ENCODE results near the gene LRRC36.

The LRRC36 gene

DNA sequence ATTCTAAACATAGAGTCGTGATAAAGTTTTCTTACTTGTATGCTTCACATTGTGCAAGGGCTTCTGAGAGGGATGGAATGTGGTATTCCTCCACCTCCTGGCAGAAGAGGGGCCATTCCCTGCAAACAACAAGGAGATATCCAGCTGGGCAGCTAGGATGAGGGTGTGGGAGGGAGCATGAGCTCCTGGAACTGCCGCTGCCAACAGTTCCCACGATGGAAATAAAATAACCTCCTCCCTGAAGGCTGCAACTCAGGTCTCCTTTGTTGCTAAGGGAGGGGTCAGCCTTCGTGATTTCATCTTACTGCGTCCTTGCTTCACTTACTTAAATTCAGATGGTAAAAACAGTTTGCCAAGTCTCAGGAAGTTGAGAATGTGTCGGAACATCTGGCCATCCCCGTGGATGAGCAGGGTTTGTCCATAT lies 31.7 kb upstream of the LRRC36 start:
- DNase-seq (ENCODE audit: low spot score): no peak

- DNase-seq (ENCODE audit: low spot score): no peak
Measured at GRCh38 chr16:67296420-67296819, 30.2 kb upstream of the LRRC36 start.

DNA sequence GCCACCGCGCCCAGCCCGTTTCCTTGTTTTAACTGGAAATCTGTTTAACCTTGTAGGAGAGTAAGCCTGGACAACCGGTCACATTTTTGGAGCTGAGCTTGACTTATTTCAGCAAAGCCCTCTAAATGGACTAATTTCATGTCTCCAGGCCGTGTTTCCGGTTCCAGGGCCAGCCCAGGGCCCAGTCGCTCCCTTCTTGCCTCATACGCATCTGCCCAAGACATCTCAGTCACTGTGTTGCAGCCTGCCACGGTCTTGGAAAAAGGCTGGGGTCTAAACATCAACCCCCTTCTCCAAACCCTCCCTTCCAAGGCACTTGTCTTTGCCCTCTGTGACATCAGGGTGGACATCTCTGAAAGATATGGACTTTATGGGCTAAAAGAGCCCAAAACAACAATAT lies 28.3 kb upstream of the LRRC36 start:
- no peak for DNase-seq (ENCODE audit: low spot score)

- DNase-seq (ENCODE audit: low spot score): no peak
Measured at GRCh38 chr16:67299269-67299668, 27.3 kb upstream of the LRRC36 start.

- no peak for DNase-seq (ENCODE audit: low spot score)
Measured at GRCh38 chr16:67301080-67301782, 25.4 kb upstream of the LRRC36 start.

GRCh38 chr16:67302076-67302475 lies 24.5 kb upstream of the LRRC36 start:
- no peak for DNase-seq (ENCODE audit: low spot score)

GRCh38 chr16:67302970-67303369 lies 23.6 kb upstream of the LRRC36 start:
- no peak for DNase-seq (ENCODE audit: low spot score)

GRCh38 chr16:67304020-67304419 lies 22.6 kb upstream of the LRRC36 start:
- no peak for DNase-seq (ENCODE audit: low spot score)

GRCh38 chr16:67305216-67306071 lies 21.2 kb upstream of the LRRC36 start:
- DNase-seq (ENCODE audit: low spot score): no peak

DNA sequence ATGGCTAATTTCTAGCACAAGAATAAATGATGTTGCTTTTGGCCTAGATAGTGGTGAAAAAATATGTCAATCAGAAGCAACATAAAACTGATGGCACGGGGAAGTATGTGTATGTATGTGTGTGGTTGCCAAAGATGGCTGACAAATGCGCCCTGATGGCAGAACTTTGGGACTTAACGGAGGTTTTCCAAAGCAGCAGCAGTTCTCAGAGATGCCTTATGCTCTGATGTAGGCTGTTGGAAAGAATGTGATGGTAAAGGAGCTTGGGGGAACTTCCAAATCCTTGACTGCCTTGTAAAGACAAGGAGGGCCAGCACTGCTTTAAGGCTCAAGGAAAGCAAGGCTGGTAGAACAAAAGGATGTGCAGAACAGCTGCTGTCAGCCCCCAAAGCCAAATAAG lies 16.1 kb upstream of the LRRC36 start:
- DNase-seq (ENCODE audit: low spot score): no peak

DNA sequence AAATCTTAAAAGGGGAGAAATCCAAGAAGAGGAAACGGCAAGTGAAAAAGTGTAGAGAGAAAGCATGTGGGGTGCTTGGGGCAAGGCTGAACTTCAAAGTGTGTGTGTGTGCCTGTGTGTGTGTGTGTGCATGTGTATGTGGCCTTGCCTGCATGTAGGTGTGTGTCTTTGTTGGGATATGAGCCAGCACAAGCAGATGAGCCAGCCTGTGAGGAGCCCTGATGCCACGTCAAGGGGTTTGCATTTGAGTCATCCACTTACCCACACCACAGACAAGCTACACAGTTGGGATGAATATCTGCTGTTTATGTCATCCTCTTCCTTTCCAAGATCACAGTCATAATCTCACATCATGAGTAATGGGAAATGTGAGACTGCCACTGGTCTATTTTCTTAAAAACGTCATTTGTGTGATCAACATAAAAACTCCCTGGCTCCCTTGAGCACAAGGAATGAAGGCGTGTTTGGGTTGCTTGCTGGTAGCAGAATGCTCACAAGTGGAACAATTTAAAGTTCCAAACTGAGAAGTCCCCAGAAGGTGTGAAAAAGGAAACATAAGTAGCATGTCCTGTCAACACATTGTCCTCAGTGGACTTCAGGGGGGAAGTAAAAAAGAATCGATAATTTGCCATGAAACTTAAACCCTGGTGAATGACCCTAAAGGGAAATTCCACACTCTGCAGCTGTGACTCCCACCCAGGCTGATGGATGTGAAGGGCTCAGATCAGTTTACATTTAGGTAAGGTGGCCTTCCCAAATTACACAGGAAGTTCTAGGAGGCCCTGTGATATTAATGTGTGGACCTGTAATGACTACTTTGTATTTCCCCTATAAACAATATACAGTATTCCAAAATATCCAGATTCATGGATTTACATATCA lies 14.8 kb upstream of the LRRC36 start:
- DNase-seq (ENCODE audit: low spot score): peak; percentile 13

DNA sequence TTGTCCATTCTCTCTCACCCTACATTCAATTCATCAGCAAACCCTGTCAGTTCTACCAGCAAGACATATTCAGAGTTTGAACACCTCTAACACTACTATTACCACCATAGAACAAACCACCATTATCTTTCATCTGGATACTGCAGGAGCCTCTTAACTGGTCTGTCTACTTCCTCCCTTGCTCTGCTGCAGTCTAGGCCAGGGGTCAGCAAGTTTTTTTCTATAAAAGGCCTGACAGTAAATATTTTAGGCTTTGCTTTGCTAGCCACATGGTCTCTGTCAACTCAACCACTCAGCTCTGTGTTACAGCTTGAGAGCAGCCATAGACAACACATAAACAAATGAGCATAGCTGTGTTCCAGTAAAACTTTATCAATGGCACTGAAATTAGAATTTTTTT lies 13.9 kb upstream of the LRRC36 start:
- no peak for DNase-seq (ENCODE audit: low spot score)

DNA sequence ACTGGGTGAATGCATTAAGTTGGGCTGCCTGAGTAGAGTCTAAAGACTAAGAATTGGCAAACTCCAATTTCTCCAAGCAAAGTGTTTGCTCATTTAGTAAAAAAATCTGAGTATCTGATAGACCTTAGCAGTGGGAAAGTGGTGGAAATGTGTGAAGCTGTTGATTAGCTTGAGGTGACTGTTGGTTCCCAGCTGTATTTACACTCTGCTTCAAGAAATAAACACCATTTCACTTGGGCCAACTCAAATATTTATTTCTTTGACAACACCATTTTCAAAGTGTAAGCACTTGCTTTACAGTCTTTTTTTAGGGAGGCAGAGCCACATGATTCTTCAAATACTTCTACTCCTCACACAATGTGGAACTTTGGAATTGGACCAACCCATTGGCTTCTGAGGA lies 8.8 kb upstream of the LRRC36 start:
- no peak for DNase-seq (ENCODE audit: low spot score)

GRCh38 chr16:67326115-67326471 lies 522 bp upstream of the LRRC36 start:
- no peak for DNase-seq (ENCODE audit: low spot score)

DNA sequence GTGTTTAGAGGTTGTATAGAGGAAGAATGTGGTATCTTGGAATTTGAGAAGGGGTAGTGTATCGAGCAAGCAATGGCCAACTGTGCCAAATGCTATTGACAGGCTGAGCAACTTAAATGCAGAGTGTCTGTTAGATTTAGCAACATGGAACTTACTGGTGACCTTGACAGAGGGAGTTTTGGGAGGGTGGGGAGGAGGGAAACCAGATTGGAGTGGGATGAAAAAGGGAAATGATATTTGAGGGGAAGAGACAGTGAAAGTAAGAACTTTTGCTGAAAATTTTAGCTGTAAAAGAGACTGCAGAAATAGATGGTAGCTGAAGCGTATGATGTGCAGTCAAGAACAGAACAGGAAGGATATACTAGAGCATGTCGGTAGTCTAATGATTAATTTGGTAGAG lies 1.1 kb downstream of the LRRC36 start:
- DNase-seq (ENCODE audit: low spot score): no peak

DNA sequence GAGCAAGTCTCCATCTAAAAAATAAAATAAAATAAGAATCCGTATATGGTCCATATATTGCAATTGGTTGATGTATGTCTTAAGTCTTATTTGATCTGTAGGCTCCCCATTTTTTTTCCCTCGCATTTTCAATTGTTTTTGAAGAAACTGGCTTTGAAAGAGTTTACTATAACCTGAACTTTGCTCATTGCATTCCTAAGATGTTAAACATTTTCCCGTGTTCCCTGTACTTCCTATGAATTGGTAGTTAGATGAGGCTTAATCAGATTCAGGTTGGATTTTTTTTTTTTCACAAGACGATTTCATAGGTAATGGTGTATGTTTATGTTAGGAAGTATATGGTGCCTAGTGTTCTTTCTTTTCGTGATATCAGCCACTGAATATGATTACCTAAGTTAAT lies 3.3 kb downstream of the LRRC36 start:
- DNase-seq (ENCODE audit: low spot score): no peak

- DNase-seq (ENCODE audit: low spot score): no peak
Measured at GRCh38 chr16:67333315-67333714, 6.7 kb downstream of the LRRC36 start.

- DNase-seq (ENCODE audit: low spot score): no peak
Measured at GRCh38 chr16:67336116-67336515, 9.5 kb downstream of the LRRC36 start.

- no peak for DNase-seq (ENCODE audit: low spot score)
Measured at GRCh38 chr16:67336648-67337047, 10.0 kb downstream of the LRRC36 start.

- no peak for DNase-seq (ENCODE audit: low spot score)
Measured at GRCh38 chr16:67339453-67339852, 12.8 kb downstream of the LRRC36 start.

DNA sequence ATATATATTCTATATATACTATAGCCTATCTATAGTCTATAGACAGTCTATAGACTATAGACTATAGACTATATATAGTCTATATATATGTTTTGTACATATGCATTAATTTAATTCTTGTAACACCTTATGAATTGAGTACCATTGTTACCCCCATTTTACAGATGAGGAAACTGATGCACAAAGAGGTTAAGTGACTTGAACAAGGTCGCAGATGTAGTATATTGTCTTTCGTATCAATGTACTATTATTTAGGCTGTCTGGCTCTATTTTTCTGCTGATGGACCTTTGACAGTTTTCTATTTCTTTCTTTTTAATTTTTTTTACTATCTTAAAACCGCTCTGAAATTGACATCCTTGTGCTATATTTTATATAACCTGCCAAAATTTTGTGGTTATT lies 14.6 kb downstream of the LRRC36 start:
- DNase-seq (ENCODE audit: low spot score): no peak

DNA sequence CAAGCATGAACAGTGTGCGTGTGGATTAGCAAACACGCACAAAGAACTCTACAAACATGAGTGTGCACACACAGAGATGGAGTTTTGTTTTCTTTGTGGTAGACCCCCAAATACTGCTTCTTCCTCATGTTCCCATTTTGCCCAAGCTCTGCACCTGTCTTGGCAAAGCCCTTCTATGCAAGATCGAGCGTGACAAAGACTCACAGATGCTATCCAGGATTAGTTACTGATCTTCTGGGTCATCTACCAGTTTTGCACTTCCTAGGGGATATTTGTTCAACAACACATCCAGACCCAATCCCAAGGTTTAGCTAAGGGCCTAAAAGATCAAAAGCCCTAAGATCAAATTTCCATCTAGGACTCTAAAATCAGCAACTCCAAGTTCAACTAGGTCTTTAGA lies 16.0 kb downstream of the LRRC36 start:
- DNase-seq (ENCODE audit: low spot score): no peak

DNA sequence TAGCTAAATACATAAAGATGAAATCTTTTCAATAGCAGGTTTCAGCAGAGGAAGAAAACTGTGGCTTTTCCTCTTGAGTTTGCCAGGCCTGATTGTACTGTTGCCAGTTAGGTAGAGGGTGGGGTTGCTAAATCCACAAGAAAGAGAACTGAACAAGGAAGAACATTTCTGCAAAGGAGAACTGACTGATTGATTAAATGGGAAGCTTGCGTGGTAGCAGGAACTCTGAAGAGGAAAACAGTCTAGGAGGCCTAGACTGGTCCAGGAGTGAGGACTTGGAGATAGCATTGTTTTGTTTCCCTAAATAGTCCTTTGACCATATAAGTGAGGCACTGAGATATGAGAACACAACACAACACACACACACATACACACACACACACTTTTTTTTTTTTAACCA lies 18.8 kb downstream of the LRRC36 start:
- no peak for DNase-seq (ENCODE audit: low spot score)

All from CD4-positive, alpha-beta T cell treated with Interleukin-6 at 100 ng/mL for 8 hours (primary cell).